NCI-H748 (cell line): Measurements from ENCODE around the gene CCDC179.

Source experiments
- DNase-seq: peaks from one replicate; lab custom pipeline; 2025; ENCODE audit not compliant: unreplicated experiment; lab: John Stamatoyannopoulos, UW

CCDC179 gene

DNA sequence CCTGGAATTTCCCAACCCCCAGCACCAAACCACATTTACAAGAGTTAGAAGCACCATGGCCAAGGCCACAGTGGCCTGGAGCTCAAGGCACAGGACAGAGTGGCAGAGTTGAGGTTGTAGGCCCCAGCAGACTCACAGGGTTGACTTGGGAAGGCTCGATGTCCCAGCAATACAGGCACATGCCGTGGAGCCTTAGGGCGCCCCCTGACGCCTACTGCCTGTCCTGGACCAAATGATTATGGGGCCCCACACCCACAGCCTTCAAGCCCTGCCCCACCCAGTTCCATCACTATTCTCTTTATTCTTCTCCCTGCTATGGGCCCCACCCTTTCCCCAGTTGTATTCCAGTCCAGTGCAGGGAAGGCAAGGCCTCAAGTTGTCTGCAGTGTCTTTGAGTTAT, at the start of gene CCDC179:
TSS of gene CCDC179 (minus strand) at position 234 of the 400 bp plus-strand sequence. CDS start at position 181, 53 bp downstream.
- DNase-seq, result no peak

DNA sequence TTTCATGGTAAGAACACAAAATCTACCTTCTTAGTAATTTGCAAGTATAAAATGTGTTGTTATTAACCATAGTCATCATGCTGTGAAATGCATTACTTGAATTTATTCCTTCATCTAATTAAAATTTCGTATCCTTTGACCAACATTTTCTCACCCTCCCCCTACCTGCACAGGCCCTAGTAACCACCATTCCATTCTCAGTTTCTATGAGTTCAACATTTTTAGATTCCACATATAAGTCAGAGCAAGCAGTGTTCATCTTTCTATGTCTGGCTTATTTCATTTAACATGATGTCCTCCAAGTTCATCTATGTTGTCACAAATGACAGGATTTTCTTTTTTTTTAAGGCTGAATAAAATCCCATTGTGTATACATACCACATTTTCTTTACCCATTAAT, 43.5 kb upstream of the CCDC179 start:
- no peak for DNase-seq

GRCh38 chr11:22901603-22902002, 41.3 kb upstream of the CCDC179 start:
- DNase-seq, result no peak

DNA sequence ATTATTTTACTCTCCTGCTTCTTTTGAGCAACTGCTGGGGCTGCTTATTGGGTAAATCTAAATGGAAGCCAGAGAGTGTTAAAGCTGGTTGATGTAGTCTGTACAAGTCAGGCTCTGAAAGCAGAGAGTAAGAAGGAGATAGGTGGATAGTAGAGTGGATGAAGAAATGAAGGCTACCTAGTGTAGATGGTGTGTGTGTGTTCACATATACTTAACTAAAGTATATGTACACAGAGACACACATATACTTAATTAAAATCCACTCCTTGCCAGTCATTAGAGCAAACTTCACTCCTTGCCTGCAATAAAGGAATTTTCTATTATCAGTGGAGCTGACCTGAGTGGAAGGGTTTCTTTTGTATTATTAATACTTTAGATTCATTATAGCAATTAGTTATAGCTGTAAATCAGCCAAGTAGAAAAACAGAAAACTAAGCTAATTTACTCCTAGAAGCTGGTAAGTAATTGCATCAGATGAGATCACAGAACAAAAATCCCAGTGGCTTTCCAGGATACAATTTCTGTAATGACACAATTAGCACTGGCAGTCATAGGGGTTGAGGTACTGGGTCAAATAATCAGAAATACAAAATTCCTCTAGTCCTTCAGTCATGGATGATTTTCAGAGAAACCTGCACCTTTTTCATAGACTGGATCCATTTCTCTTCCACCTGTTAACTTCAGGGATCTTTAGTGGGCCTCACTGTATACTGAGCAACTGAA, 40.7 kb upstream of the CCDC179 start:
- no peak for DNase-seq

GRCh38 chr11:22898036-22898435, 37.8 kb upstream of the CCDC179 start:
- DNase-seq, result no peak

GRCh38 chr11:22890227-22890626, 30.0 kb upstream of the CCDC179 start:
- DNase-seq, result no peak

DNA sequence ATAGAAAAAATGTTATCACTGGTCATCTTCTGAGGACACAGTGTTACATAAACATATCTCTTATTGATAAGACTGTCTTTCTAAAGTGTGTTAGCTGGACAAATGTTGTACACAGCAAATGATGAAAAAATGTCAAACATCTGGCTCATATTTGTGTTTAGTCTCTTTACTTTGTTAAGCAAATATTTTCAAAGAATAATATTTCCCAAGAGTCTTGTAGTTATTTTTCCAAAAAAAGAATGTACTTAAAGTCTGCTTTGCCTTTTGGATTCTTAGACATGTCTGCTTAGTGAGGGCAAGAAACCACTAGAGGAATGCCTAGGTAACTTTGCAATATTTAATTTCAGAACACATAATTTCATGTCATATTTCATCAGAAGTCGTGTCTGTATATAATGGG, 23.9 kb upstream of the CCDC179 start:
- DNase-seq, result no peak

GRCh38 chr11:22879630-22880029, 19.4 kb upstream of the CCDC179 start:
- no peak for DNase-seq

GRCh38 chr11:22878604-22879003, 18.3 kb upstream of the CCDC179 start:
- DNase-seq, result no peak

DNA sequence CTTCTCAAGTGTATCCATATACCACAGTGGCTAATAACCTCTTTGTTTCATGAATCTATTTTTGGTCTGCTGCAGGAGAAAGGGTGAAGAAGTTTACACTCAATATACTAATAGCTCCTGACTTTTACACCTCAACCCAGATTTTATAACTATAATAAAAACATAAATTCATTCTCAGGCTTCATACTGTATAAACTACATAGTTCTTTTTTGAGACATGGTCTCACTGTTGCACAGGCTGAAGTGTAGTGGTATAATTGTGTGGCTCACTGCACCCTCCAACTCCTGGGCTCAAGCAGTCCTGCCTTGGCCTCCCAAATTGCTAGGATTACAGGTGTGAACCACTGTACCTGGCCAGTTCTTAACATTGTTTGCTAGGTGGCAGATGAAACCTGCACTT, 17.8 kb upstream of the CCDC179 start:
- no peak for DNase-seq

DNA sequence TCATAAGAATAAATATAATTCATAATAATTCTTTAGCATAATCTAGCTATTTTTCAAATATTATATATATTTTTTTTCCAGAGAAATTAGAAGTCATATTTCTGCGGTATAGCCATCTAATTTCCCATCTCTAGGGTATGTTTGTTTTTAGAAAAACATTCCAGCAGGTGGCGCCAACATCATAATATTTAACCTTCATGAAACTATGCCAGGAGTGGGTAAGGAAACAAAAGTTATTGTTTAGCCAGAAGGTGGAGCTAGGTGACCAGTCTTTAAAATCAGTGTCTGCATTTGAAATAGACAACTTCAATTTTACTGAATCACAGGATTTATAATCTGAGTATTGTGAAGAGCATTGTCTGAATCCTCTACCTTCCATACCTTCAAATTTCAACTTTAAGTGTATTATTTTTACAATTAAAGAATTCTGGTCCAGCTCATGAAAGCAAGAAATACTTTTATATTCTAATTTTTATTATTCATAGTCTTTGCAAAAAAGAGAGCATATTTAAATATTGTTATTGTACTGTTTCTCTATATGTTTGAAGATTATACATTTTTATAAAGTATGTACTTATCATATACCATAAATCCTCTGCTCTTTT, 15.7 kb upstream of the CCDC179 start:
- DNase-seq, result peak; percentile 87

- no peak for DNase-seq
Measured at GRCh38 chr11:22869325-22869724, 9.1 kb upstream of the CCDC179 start.

DNA sequence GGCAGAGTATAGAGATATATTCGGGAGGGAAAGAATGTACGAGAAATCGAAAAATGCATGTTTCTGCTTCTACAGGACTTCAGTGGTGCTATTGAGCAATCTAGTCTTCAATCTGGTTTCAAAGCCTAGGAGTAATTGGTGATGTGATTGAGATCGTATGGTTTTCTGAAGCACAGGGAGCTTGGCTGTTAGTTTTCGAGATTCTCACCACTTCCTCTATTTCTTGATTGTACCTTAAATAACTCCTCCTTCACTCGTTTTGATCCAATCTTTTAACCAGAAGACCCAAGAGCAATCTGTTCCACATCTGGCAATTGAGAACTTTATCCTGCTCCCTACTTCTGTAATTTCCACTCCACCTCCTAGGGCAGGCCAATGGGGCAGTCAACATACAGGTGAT, 518 bp downstream of the CCDC179 start:
- DNase-seq, result no peak

DNA sequence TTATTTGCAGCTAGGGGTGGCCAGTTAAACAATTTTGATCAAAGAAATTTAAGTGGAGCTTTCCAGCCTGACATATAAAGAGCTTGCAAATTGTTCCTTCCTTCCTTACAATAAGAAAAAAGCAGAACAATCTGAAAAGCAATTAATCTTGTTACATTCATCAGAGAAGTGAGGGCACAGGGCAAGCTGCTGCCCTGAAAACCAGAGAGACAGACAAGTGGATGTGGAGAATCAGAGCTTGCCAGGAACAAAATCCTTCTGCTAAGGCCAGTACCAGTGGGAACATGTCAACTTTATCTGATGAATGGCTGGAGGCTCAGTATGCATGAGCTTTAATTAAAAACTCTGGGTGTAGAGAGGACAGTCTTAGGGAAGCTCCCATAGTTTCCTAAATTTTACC, 8.8 kb downstream of the CCDC179 start:
- no peak for DNase-seq

- no peak for DNase-seq
Measured at GRCh38 chr11:22846726-22847125, 13.5 kb downstream of the CCDC179 start.

- no peak for DNase-seq
Measured at GRCh38 chr11:22832315-22833015, 27.8 kb downstream of the CCDC179 start.

DNA sequence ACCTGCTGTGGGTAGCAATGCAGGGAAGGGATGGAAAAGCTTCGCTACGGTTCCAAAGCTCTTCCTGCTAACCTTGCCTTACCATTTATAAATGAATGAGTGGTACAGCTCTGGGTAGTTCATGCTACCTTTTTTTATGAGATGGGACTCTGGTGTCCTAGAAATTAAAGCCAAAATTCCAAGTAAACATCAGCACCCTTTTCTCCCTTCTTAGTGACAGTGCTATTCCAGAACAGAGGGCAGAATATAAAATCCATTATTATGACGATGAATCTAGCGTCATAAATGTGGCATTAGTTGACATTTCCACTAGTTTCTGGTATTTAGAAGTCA, 30.2 kb downstream of the CCDC179 start:
- DNase-seq, result no peak

- DNase-seq, result peak; percentile 95
Measured at GRCh38 chr11:22829231-22830081, 30.8 kb downstream of the CCDC179 start, which contains the start of gene SVIP. Gene SVIP, minus strand, starts transcription at chr11:22829801. Its CDS starts 53 bp downstream, at chr11:22829748.

- DNase-seq, result peak; percentile 28
Measured at GRCh38 chr11:22828373-22828772, 31.9 kb downstream of the CCDC179 start.

- DNase-seq, result no peak
Measured at GRCh38 chr11:22822203-22822602, 38.1 kb downstream of the CCDC179 start.

DNA sequence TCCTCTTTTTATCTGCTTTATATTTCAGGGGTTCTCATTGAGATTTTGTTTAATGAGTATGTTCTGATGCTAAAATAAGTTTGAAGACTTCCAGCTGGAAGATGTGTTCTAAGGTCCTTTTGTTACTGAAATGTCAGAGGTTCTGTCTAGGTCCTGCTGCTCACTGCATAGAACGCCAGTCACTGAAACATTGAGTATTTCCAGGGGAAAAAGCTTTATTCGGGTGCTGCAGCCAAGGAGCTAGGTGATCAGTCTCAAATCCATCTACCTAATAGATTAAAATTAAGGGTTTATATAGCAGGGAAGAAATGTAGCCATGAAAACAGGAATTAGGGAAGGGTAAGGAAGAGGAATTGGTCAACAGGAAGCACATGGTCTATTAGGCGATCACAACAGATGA, 50.4 kb downstream of the CCDC179 start:
- no peak for DNase-seq
